ENCODE data around the gene PGBD1.

The PGBD1 gene

GRCh38 chr6:28334286-28335039 lies 53.1 kb downstream of the PGBD1 start:
- no peak for TF ChIP-seq CTCF (conservative IDR thresholded peaks at IDR 0.05; ENCODE audit: control insufficient read depth, insufficient read depth, low read depth, low read length)
- no peak overlapping the region for H3K4me3 ChIP-seq (ENCODE audit: control insufficient read depth, low read depth, low read length)
- no peak for DNase-seq (ENCODE audit: low read depth)

- TF ChIP-seq CTCF (conservative IDR thresholded peaks at IDR 0.05; ENCODE audit: control insufficient read depth, insufficient read depth, low read depth, low read length): no peak
- H3K4me3 ChIP-seq (ENCODE audit: control insufficient read depth, low read depth, low read length): peak overlapping the region; percentile 77
- DNase-seq (ENCODE audit: low read depth): no peak
Observed at GRCh38 chr6:28335040-28335563, 53.7 kb downstream of the PGBD1 start.

GRCh38 chr6:28335564-28336283 lies 54.4 kb downstream of the PGBD1 start, which contains the start of gene ZSCAN31:
TSS of gene ZSCAN31 (minus strand) at chr6:28336148. CDS start at chr6:28329683, 6,465 bp downstream.
- H3K4me3 ChIP-seq (ENCODE audit: control insufficient read depth, low read depth, low read length): peak within 1 kb of the TSS; percentile 77
- TF ChIP-seq CTCF (conservative IDR thresholded peaks at IDR 0.05; ENCODE audit: control insufficient read depth, insufficient read depth, low read depth, low read length): no peak
- DNase-seq (ENCODE audit: low read depth): peak; percentile 98

- H3K4me3 ChIP-seq (ENCODE audit: control insufficient read depth, low read depth, low read length): peak overlapping the region; percentile 77
- no peak for TF ChIP-seq CTCF (conservative IDR thresholded peaks at IDR 0.05; ENCODE audit: control insufficient read depth, insufficient read depth, low read depth, low read length)
- peak; percentile 23 for DNase-seq (ENCODE audit: low read depth)
Observed at GRCh38 chr6:28336284-28337120, 55.1 kb downstream of the PGBD1 start.

GRCh38 chr6:28337121-28337520 lies 55.7 kb downstream of the PGBD1 start:
- DNase-seq (ENCODE audit: low read depth): no peak
- no peak for TF ChIP-seq CTCF (conservative IDR thresholded peaks at IDR 0.05; ENCODE audit: control insufficient read depth, insufficient read depth, low read depth, low read length)
- H3K4me3 ChIP-seq (ENCODE audit: control insufficient read depth, low read depth, low read length): no peak overlapping the region

All from fibroblast of mammary gland (primary cell).